HG03060 (cell line): ENCODE measurements around the gene COMT.

Source experiments
- ATAC-seq: cut with Tn5 transposase; IDR thresholded peaks from one replicate; pipeline ENCODE4 v1.9.1; 2021; ENCODE audit warnings: low read depth, moderate number of reproducible peaks; ENCODE audit not compliant: unreplicated experiment

The COMT gene

DNA sequence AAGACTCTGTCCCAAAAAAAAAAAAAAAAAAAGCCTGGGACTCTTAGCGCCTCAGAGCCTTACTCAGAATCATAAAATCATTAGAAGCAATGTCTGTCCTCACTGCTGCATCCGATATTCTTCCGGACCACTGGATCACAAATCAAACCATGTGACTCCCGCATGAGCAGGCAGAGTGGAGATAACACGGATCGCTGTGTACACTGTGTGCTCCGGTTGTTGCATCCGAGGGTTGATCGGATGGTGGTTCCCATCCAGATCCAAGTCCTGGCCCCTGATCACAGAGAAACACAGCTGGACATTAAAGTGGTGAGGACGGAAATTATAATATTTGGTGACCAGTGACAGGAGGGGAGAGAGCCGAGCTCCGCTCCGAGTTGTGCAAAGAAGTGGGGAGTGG, 9.8 kb downstream of the COMT start:
- ATAC-seq, result no peak

DNA sequence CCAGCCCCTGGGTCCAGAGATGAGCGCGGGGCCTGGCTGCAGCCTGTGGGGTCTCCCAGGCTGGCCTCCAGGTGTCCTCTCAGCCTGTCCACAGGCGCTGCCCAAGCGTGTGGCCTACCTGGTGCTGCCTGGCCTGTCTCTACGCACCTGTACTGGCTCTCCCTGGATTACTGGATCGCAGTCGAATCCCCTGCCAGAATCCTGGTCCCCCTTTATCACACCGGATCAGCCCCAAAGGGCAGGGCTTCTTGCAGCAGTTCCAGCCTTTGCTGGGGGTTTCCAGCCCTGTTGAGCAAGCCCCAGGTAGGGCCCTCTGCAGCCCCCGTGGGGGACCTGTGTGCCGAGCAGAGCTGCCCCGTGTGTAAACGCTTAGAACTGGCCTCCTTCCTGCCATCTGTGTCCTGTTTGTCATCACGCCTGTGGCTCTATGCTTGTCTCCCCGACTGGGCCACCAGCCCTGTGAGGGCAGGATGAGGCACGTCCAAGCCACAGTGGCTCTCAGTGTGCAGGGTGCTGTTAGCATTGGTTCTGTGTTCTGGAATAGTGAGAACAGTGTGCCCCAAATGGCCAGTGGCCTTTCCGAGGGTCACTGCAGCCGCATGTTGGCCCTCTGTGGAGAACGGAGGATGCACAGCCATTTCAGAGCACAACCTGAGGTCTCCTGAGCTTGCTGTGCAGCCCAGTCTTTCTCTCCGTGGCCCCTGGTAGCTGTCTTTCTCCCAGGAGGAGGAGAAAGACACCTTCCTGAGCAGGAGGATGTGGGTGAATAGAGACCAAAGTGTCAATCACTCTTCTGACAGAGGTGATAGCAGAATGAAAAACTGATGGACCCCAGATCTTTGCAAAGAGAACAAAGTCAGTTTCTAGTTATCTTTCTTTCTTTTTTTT, 13.9 kb downstream of the COMT start:
- no peak for ATAC-seq

DNA sequence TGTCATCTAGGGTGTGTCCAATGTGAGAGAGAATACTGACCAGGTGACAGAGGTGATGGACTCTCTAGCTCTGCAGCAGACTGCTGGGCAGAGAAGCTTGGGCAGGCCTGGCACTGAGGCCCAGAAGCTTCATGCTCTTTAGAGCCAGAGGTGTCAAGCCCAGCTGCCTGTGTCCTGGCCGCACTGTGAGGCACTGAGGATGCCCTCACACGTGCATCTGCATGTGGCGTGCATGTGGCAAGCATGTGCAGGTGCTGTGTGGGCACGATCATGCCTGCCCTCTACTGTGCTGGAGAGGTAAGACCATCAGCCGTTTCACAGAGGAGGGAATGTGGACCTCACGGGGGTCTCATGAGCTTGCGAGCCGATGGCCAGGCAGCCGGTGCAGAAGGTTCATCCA, 15.9 kb downstream of the COMT start:
- no peak for ATAC-seq

DNA sequence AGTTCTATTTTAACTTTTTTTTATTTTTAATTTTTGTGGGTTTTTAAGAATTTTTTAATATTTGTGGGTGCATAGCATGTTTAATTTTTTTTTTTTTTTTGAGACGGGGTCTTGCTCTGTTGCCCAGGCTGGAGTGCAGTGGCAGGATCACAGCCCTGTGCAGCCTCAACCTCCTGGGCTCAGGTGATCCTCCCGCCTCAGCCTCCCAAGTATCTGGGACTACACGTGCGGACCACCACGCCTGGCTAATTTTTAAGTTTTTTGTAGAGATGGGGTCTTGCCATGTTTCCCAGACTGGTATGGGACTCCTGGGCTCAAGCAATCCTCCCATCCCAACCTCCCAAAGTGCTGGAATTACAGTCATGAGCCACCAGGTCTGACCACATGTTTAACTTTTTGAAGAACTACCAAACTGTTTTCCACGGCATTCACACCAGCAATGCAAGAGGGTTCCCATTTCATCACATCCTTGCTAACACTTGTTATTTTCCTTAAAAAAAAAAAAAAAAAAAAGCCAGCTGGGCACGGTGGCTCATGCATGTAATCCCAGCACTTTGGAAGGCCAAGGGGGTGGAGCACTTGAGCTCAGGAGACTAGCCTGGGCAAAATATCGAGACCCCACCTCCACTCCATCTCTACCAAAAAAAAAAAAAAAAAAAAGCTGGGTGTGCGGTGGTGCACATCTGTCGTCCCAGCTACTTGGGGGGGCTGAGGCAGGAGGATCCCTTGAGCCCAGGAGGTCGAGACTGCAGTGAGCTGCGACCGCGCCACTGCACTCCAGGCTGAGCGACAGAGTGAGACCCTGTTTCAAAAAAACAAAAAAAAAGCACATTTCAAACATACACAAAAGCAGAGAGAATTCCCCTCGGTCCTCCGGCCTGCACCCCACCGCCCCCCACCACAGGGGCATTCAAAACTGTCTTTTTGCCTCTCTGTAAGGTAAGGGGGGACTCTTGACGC, 16.8 kb downstream of the COMT start:
- ATAC-seq, result no peak

DNA sequence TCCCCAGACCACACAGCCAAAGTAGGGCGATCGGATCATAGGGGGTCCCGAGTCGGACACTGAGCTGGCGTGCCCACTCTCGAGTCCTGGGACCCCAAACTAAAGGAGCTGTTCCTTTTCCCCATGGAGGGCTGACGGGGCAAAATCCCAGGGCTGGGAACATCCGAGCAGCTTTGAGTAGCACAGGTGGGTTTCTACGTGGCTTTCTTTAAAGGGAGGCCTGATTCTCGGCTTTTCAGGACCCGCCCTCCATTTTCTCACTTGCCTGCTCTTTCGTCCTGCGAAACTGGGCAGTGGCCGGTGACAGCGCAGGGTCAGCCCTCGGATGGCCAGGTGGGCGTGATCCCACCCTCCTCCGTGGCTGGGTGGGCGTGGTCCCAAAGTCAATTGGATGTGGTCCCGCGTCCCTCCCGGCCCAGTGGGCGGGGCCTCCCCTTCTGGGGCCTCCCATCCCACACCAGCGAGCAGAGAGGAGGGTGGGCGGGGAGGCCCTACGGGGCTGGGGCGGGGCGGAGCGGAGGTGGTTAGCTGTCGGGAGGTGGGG, 17.5 kb downstream of the COMT start:
- no peak for ATAC-seq

DNA sequence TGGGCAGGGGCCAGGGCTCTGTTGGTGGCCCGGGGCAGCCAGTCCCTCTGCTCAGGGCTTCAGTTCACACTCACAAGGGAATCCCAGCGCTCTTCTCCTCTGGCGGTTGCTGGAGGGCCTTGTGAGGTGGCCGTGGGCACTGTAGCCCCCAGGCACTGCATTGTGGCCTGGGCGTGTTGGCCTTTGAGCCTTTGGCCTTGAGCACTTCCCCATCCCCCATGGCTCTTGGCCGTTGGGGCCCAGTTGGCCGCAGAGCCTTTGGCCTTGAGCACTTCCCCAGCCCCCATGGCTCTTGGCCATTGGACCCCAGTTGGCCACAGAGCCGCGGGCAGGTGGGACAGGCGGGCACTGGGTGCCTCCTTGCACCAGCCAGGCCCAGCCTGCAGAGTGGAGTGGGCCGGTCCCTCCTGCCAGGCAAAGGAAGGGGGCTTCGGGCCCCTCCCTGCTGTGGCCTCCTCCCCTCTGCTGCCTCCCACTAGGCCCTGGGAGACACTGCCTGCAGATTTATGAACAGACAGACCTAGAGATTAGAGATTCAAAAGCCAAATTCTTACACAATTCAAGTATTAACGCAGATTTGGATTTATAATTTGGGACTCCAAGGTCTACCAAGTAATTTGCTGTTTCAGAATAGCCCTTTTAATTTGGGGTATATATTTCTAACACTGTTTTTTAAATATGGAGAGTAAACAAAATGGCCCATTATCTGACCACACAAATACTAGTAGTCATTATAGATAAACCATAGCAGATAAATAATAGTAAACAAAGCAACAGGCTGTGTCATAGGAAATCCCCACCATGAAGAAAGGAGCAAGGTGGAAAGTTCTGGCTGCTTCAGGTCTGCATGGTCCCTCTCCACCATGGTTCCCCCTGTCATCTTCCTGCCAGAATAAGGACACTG, 18.3 kb downstream of the COMT start:
- ATAC-seq, result no peak

DNA sequence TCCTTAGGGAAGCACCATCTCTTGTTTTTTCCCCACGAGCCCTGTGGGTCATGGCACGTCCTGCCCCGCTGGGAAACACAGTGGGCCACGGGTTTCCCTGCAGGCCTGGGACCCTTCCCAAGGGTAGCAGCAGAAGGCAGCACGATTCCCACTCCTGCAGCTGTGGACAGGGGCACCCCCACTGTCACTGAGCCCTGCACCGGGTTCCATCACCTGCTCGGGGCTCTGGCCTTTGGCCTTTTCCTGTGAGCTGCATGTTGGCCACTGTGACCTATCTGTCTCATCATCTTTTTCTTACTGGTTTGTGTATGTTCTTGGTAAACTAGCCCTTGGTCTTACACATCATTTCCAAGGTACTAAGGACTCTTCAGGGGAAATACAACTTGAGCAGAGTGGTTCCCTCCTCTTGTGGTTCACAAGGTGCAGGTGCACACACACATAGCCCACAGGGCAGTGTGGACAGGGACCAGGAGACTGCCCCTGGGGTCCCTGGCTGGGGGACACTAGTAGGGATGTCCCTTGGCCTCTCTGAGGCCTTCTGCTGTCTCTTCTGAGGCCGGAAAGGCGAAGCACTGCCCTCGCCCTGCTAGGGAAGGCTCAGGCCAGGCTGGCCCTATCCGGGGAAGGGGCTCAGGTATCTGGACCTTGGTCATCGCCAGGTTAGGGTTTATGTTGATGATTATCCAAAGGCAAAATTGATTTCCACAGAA, 19.1 kb downstream of the COMT start:
- ATAC-seq, result no peak

DNA sequence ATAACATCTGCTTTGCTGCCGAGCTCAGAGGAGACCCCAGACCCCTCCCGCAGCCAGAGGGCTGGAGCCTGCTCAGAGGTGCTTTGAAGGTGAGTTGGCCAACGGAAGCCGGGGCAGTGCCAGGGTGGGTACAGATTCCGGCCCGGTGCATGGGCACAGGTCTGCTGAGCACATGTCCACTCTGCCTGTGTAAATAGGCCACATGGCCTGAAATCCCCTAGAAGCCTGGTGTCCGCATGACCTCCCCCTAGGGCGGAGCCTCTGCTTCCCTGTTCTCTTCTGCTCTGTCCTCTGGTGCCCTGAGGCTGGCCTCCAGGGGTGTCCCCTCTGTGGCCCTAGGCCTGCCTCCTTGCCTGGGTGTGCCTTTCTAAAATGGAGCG, 19.6 kb downstream of the COMT start:
- no peak for ATAC-seq

DNA sequence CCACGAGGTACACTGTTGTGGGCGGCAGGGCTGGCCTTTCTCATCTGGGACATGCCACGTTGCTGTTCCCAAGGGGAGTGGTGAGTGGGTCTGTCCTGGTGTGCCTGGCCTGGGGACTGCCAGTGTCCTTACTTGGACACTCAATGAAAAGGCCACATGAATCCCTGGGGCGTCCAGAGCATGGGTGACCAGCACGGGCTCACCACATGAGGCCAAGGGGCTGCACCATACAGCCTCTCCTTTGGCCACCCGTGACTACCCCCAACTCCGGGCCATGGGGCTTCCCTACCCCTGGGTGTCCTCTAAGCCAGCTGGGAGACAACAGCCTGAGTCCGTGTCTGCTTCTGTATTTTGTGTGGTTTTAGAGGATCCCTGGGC, 20.3 kb downstream of the COMT start:
- ATAC-seq, result no peak

DNA sequence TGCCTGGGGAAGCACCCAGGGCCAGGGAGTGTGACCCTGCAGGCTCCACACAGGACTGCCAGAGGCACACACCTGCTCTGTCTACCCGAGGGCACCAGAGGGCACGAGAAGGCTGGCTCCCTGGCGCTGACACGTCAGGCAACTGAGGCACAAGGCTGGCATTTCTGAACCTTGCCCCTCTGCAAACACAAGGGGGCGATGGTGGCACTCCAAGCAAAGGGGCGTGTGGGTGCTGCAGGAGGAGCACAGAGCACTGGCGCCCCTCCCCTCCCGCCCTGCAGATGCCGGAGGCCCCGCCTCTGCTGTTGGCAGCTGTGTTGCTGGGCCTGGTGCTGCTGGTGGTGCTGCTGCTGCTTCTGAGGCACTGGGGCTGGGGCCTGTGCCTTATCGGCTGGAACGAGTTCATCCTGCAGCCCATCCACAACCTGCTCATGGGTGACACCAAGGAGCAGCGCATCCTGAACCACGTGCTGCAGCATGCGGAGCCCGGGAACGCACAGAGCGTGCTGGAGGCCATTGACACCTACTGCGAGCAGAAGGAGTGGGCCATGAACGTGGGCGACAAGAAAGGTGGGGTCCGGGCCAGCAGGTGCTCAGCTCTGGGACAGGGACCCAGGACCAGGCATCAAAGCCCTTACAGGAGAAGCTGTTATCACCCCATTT, 20.8 kb downstream of the COMT start:
- no peak for ATAC-seq

DNA sequence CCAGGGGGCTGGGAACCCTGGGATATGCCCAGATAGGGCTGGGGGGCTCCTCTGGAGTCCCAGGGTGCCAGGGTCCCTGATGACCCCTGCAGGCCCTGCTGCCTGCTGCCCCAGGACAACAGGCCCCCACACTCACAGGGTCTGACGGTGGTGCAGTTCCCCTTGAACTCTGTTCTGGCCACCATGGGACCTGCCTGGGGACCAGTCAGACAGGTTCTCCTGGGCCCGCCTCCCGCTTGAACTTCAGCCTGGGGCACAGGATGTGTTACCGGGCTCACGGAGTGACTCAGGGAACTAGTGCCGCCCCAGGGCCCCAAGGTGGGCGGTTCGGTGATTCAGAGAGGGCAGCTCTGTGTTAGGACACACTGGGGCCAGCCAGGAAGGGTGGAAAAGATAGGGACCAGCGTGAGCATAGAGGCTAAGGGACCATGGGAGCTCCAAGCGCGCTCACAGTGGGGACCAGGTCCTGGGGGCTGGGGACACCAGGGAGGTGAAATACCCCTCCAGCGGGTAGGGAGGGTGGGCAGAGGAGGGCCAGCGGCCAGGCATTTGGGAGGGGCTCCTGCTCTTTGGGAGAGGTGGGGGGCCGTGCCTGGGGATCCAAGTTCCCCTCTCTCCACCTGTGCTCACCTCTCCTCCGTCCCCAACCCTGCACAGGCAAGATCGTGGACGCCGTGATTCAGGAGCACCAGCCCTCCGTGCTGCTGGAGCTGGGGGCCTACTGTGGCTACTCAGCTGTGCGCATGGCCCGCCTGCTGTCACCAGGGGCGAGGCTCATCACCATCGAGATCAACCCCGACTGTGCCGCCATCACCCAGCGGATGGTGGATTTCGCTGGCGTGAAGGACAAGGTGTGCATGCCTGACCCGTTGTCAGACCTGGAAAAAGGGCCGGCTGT, 21.6 kb downstream of the COMT start:
- no peak for ATAC-seq

DNA sequence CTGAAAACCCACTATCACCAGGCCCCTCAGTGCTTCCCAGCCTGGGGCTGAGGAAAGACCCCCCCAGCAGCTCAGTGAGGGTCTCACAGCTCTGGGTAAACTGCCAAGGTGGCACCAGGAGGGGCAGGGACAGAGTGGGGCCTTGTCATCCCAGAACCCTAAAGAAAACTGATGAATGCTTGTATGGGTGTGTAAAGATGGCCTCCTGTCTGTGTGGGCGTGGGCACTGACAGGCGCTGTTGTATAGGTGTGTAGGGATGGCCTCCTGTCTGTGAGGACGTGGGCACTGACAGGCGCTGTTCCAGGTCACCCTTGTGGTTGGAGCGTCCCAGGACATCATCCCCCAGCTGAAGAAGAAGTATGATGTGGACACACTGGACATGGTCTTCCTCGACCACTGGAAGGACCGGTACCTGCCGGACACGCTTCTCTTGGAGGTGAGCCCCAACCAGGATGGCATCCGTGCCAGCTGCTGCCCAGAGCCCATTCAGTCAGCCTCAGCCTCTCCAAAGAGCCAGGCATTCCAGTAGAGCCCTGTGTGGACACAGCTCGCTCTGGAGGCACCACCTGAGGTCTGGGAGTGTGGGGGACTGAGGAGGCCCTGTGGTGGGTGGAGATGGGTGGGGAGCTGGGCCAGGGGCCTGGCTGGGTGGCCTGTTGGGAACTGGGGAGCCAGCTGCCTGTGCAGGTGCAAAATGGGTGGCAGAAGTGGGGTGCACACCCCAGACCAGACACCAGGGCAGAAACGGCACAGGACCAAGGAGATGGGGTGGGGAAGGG, 22.5 kb downstream of the COMT start:
- no peak for ATAC-seq

DNA sequence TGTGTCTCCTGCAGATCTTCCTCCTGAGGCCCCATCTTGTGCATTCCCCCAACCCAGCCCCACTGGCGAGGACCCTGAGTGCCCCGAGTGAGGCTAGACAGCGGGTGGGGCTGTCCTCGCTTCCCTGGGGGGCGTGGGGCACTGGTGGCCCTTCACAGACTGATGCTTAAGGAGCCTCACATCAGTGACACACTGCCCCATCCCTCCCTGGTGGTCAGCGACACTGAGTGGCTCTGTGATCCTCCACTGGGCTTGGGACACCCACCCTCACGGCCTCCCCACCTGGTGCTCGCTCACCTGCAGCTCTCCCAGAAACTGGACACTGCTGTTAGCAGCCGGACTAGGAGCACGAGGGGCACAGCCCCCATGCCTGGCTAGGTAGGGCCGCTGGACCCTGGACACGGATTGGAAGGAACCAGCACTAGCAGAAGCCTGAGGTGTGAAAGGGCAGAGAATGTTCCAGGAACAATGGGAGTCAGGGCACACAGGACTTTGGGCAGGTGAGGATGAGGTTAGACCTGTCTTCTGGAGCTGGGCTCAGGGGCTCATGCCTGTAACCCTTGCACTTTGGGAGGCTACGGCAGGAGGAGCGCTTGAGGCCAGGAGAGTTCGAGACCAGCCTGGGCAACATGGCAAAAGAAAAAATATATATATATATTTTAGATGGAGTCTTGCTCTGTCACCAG, 23.3 kb downstream of the COMT start:
- ATAC-seq, result no peak

DNA sequence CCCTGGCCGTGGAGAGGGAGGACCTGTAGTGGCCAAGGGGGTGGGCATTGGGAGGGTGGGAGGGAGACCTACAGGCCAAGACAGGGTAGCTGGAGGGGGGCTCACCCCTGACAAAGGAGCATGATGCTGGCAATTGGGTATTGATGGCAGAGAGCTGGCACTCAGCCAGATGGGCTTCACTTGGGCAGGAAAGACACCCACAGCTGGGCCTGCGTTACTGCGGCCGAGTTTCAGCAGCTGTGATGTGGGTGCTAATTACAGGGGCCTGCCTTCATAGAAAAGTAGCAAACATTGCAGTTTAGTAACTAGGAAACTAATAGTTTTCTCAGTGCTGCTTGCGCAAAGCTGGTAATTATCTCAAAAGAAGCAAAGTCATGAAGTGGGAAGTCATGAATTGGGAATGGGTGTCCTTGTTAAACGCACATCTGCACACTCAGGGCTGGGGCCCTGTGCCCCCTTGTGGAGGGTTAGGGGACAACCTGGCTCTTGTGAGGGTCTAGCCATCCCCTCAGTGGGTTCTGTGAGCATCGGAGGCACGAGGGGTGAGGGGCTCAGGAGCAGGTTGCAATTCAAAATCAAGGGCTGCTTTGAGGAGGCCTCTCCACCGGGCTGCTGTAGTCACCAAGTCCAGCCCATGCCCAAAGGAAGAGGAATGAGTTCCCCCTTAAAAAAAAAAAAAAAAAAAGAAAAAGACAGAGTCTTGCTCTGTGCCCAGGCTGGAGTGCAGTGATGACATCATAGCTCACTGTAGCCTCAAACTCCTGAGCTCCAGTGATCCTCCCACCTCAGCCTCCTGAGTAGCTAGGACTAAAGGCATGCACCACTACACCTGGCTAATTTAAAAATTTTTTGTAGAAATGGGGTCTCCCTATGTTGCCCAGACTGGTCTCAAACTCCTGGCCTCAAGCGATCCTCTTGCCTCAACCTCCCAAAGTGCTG, 24.5 kb downstream of the COMT start:
- no peak for ATAC-seq

DNA sequence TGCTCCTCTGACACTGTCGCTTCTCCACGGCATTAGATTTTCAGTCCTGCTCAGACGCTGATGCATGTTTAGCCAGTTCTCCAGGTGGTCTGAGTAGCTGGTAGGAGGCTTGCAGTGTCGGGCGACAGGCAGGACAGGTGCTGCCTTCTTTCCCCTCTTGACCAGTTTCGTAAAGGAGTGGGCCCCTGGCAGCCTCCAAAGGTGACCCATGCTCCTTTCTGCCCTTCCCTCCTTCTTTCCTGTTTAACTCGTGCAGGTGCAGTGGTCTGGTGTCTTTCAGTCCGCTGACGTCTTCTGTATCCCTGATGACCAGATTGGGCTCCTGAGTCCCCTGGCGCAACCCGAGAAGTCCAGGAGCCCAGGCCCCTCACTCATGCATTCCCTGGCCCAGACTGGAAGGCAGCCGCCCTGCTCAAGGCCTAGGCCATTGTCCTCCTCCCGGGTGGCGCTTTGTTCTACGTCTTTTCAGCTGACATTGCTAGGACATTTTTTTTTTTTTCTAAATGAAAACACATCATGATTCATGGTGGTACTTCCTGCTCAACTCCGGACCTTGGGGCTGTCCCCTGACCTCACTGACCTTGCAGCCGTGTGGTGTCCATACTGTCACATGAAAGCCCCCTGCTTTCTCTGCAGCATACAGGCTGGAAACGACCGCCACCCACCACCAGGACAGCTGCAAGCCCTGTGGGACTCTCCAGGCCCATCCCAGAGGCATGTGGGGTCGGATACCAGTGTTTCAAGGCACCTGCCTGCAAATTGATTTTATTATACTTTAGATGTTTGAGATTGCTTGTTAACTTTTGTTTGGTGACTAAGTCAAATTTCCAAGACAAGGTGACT, 25.6 kb downstream of the COMT start:
- ATAC-seq, result no peak
